ENCODE results near the gene NEDD8.
A peak's percentile ranks its signal among the peaks of the same experiment; 100 is the strongest.

Gene NEDD8

DNA sequence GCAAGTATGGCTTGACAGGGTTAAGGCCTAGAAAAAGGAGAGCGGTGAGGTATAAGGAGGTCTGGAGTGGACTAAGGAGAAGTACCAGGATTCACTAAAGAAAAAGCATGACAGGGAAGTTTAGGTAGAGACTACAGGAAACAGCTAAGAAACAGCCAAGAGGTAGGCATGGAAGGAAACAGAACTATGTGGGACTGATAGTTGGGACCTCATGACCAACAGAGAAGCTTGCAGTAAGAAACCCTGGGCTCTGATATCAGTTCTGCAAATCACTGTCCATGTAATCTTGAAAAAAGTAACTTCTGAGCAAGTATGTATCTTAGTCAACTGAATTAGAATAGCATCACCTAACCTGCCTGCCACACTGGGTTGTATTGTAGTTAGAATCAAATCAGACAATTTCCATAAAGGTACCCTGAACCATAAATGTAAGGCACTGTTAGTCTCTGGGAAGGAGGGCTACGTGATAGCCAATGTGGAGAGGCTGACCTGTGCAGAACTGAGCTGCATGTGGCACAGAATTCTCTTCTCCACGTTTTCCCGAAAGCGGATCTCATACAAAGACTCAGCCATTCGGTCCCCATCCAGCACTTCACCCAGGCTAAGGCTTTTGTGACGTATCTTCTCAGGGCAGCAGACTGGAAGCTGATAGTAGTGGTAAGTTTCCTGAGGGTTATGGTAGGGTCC, 37.8 kb downstream of the NEDD8 start:
- Histone ChIP-seq H3K4me3 (ENCODE audit: low read depth, low read length) (peak overlapping the region; percentile 89; the same call in 1 of the 2 replicates), H3K27ac (ENCODE audit: extremely low read depth, low read depth, low read length) (peak overlapping the region; percentile 97)

More for the DNA sequence above, 37.8 kb downstream of the NEDD8 start:
- CTCF ChIA-PET, result interaction anchor here (0.6 to 2.4 kb wide), 2 partner anchors 34 to 49 kb away, joined by 3 to 10 read pairs; partner anchors contain the start of gene IRF9
- POLR2A ChIA-PET, result interaction anchor here (0.9 to 4.1 kb wide), 7 partner anchors 19 to 100 kb away, joined by 5 to 43 read pairs (median 9); partner anchors contain the start of genes CHMP4A, IRF9, MDP1 and PCK2
- Histone ChIP-seq H3K4me1 (ENCODE audit: control insufficient read depth, insufficient read depth, low read length) (peaks cover 4% of the 10 kb centered on the region; the same call in 1 of the 2 replicates), H3K36me3 (ENCODE audit: control insufficient read depth in 2 of 2, insufficient read depth in 1 of 2, low read length in 2 of 2) (peaks cover 6 to 53% of the 10 kb centered on the region in 2 experiments), H3K9me3 (ENCODE audit: control insufficient read depth, insufficient read depth, low read depth, low read length) (no peaks in the 10 kb centered on the region)
- TF ChIP-seq ZNF830 (tag by site-specific recombination; IDR thresholded peaks at IDR 0.05; ENCODE audit: low read depth), result no peak
- TF ChIP-seq, protein P1, sequence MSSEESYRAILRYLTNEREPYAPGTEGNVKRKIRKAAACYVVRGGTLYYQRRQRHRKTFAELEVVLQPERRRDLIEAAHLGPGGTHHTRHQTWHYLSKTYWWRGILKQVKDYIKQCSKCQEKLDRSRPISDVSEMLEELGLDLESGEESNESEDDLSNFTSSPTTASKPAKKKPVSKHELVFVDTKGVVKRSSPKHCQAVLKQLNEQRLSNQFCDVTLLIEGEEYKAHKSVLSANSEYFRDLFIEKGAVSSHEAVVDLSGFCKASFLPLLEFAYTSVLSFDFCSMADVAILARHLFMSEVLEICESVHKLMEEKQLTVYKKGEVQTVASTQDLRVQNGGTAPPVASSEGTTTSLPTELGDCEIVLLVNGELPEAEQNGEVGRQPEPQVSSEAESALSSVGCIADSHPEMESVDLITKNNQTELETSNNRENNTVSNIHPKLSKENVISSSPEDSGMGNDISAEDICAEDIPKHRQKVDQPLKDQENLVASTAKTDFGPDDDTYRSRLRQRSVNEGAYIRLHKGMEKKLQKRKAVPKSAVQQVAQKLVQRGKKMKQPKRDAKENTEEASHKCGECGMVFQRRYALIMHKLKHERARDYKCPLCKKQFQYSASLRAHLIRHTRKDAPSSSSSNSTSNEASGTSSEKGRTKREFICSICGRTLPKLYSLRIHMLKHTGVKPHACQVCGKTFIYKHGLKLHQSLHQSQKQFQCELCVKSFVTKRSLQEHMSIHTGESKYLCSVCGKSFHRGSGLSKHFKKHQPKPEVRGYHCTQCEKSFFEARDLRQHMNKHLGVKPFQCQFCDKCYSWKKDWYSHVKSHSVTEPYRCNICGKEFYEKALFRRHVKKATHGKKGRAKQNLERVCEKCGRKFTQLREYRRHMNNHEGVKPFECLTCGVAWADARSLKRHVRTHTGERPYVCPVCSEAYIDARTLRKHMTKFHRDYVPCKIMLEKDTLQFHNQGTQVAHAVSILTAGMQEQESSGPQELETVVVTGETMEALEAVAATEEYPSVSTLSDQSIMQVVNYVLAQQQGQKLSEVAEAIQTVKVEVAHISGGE (tag by site-specific recombination; conservative IDR thresholded peaks at IDR 0.05; ENCODE audit: low read depth), result no peak
- TF ChIP-seq ZIC2 (tag by site-specific recombination; IDR thresholded peaks at IDR 0.05), result no peak
- TF ChIP-seq ZNF660 (tag by site-specific recombination; IDR thresholded peaks at IDR 0.05), result no peak
- no peak for TF ChIP-seq ZBTB7A (tag by site-specific recombination; IDR thresholded peaks at IDR 0.05; ENCODE audit: low read depth)
- TF ChIP-seq, protein P2, sequence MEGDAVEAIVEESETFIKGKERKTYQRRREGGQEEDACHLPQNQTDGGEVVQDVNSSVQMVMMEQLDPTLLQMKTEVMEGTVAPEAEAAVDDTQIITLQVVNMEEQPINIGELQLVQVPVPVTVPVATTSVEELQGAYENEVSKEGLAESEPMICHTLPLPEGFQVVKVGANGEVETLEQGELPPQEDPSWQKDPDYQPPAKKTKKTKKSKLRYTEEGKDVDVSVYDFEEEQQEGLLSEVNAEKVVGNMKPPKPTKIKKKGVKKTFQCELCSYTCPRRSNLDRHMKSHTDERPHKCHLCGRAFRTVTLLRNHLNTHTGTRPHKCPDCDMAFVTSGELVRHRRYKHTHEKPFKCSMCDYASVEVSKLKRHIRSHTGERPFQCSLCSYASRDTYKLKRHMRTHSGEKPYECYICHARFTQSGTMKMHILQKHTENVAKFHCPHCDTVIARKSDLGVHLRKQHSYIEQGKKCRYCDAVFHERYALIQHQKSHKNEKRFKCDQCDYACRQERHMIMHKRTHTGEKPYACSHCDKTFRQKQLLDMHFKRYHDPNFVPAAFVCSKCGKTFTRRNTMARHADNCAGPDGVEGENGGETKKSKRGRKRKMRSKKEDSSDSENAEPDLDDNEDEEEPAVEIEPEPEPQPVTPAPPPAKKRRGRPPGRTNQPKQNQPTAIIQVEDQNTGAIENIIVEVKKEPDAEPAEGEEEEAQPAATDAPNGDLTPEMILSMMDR (tag by site-specific recombination; IDR thresholded peaks at IDR 0.05), result no peak
- TF ChIP-seq, protein P3, sequence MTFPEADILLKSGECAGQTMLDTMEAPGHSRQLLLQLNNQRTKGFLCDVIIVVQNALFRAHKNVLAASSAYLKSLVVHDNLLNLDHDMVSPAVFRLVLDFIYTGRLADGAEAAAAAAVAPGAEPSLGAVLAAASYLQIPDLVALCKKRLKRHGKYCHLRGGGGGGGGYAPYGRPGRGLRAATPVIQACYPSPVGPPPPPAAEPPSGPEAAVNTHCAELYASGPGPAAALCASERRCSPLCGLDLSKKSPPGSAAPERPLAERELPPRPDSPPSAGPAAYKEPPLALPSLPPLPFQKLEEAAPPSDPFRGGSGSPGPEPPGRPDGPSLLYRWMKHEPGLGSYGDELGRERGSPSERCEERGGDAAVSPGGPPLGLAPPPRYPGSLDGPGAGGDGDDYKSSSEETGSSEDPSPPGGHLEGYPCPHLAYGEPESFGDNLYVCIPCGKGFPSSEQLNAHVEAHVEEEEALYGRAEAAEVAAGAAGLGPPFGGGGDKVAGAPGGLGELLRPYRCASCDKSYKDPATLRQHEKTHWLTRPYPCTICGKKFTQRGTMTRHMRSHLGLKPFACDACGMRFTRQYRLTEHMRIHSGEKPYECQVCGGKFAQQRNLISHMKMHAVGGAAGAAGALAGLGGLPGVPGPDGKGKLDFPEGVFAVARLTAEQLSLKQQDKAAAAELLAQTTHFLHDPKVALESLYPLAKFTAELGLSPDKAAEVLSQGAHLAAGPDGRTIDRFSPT (tag by site-specific recombination; IDR thresholded peaks at IDR 0.05), result no peak
- TF ChIP-seq, protein P4, sequence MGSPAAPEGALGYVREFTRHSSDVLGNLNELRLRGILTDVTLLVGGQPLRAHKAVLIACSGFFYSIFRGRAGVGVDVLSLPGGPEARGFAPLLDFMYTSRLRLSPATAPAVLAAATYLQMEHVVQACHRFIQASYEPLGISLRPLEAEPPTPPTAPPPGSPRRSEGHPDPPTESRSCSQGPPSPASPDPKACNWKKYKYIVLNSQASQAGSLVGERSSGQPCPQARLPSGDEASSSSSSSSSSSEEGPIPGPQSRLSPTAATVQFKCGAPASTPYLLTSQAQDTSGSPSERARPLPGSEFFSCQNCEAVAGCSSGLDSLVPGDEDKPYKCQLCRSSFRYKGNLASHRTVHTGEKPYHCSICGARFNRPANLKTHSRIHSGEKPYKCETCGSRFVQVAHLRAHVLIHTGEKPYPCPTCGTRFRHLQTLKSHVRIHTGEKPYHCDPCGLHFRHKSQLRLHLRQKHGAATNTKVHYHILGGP (tag by site-specific recombination; IDR thresholded peaks at IDR 0.05), result no peak
- TF ChIP-seq ZSCAN16 (tag by site-specific recombination; IDR thresholded peaks at IDR 0.05), result no peak
- no peak for TF ChIP-seq ZNF792 (tag by site-specific recombination; IDR thresholded peaks at IDR 0.05)
- TF ChIP-seq, protein P5, sequence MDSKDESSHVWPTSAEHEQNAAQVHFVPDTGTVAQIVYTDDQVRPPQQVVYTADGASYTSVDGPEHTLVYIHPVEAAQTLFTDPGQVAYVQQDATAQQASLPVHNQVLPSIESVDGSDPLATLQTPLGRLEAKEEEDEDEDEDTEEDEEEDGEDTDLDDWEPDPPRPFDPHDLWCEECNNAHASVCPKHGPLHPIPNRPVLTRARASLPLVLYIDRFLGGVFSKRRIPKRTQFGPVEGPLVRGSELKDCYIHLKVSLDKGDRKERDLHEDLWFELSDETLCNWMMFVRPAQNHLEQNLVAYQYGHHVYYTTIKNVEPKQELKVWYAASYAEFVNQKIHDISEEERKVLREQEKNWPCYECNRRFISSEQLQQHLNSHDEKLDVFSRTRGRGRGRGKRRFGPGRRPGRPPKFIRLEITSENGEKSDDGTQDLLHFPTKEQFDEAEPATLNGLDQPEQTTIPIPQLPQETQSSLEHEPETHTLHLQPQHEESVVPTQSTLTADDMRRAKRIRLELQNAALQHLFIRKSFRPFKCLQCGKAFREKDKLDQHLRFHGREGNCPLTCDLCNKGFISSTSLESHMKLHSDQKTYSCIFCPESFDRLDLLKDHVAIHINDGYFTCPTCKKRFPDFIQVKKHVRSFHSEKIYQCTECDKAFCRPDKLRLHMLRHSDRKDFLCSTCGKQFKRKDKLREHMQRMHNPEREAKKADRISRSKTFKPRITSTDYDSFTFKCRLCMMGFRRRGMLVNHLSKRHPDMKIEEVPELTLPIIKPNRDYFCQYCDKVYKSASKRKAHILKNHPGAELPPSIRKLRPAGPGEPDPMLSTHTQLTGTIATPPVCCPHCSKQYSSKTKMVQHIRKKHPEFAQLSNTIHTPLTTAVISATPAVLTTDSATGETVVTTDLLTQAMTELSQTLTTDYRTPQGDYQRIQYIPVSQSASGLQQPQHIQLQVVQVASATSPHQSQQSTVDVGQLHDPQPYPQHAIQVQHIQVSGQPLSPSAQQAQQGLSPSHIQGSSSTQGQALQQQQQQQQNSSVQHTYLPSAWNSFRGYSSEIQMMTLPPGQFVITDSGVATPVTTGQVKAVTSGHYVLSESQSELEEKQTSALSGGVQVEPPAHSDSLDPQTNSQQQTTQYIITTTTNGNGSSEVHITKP (tag by site-specific recombination; IDR thresholded peaks at IDR 0.05), result no peak
- TF ChIP-seq ZXDB (tag by site-specific recombination; IDR thresholded peaks at IDR 0.05), result no peak
- no peak for TF ChIP-seq ZNF214 (tag by site-specific recombination; IDR thresholded peaks at IDR 0.05; ENCODE audit: borderline replicate concordance)
- TF ChIP-seq ZNF623 (tag by site-specific recombination; IDR thresholded peaks at IDR 0.05), result no peak
- TF ChIP-seq, protein P6, sequence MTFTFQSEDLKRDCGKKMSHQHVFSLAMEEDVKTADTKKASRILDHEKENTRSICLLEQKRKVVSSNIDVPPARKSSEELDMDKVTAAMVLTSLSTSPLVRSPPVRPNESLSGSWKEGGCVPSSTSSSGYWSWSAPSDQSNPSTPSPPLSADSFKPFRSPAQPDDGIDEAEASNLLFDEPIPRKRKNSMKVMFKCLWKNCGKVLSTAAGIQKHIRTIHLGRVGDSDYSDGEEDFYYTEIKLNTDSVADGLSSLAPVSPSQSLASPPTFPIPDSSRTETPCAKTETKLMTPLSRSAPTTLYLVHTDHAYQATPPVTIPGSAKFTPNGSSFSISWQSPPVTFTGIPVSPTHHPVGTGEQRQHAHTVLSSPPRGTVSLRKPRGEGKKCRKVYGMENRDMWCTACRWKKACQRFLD (tag by site-specific recombination; IDR thresholded peaks at IDR 0.05), result no peak
- TF ChIP-seq ZNF146 (tag by site-specific recombination; IDR thresholded peaks at IDR 0.05), result no peak
- TF ChIP-seq RBAK (tag by site-specific recombination; IDR thresholded peaks at IDR 0.05), result no peak

All from HEK293 (cell line).